ENCODE results near the gene CES3. TPM values are rescaled to one million over a fixed set of nuclear protein-coding genes. Genes with fewer than 3 reads are reported as not detected.

CES3 gene
- total RNA-seq, 1 experiment from 2014 or later: 0.64 TPM

- Mint-ChIP-seq H3K36me3 (ENCODE audit: insufficient read depth, unreplicated experiment) (no peaks in the 10 kb centered on the region), H3K27ac (ENCODE audit: unreplicated experiment) (no peak overlapping the region), H3K4me3 (ENCODE audit: low read depth, unreplicated experiment) (no peak overlapping the region), H3K9me3 (ENCODE audit: low read depth, unreplicated experiment) (no peaks in the 10 kb centered on the region), H3K27me3 (ENCODE audit: unreplicated experiment) (peaks cover 47% of the 10 kb centered on the region), H3K4me1 (ENCODE audit: low read depth, unreplicated experiment) (peaks cover 11% of the 10 kb centered on the region)
- no peak for TF ChIP-seq CTCF (IDR thresholded peaks at IDR 0.05; ENCODE audit: unreplicated experiment)
- intact Hi-C loops (cut with micrococcal nuclease; ENCODE audit: unreplicated experiment): no loop called here
- no TSS peak for BruUV-seq (replicated peaks)
- DNase-seq: no peak
- CTCF ChIA-PET: interaction anchor here (1.0 kb wide), 1 partner anchor 8 kb away, joined by 3 read pairs; no protein-coding TSS in a partner anchor
Measured at GRCh38 chr16:66960270-66960669, 796 bp upstream of the CES3 start.

- CTCF ChIA-PET: interaction anchor here (0.6 kb wide), 1 partner anchor 214 kb away, joined by 3 read pairs; no protein-coding TSS in a partner anchor
- Mint-ChIP-seq H3K9me3 (ENCODE audit: low read depth, unreplicated experiment) (no peaks in the 10 kb centered on the region), H3K27me3 (ENCODE audit: unreplicated experiment) (peaks cover 63% of the 10 kb centered on the region), H3K4me1 (ENCODE audit: low read depth, unreplicated experiment) (peaks cover 11% of the 10 kb centered on the region), H3K4me3 (ENCODE audit: low read depth, unreplicated experiment) (no peak overlapping the region), H3K36me3 (ENCODE audit: insufficient read depth, unreplicated experiment) (no peaks in the 10 kb centered on the region), H3K27ac (ENCODE audit: unreplicated experiment) (no peak overlapping the region)
- peak; percentile 53 for DNase-seq
- TF ChIP-seq CTCF (IDR thresholded peaks at IDR 0.05; ENCODE audit: unreplicated experiment): no peak
- intact Hi-C loops (cut with micrococcal nuclease; ENCODE audit: unreplicated experiment): no loop called here
- BruUV-seq (replicated peaks): no TSS peak
Measured at GRCh38 chr16:66961914-66962313, 848 bp downstream of the CES3 start.

GRCh38 chr16:66964049-66964448, 3.0 kb downstream of the CES3 start:
- H3K27me3 Mint-ChIP-seq (ENCODE audit: unreplicated experiment): peaks cover 63% of the 10 kb centered on the region

GRCh38 chr16:66968847-66969246, 7.8 kb downstream of the CES3 start:
- Mint-ChIP-seq H3K4me3 (ENCODE audit: low read depth, unreplicated experiment) (no peak overlapping the region), H3K27ac (ENCODE audit: unreplicated experiment) (no peak overlapping the region), H3K9me3 (ENCODE audit: low read depth, unreplicated experiment) (no peaks in the 10 kb centered on the region), H3K4me1 (ENCODE audit: low read depth, unreplicated experiment) (no peaks in the 10 kb centered on the region), H3K27me3 (ENCODE audit: unreplicated experiment) (peaks cover 71% of the 10 kb centered on the region), H3K36me3 (ENCODE audit: insufficient read depth, unreplicated experiment) (peaks cover 5% of the 10 kb centered on the region)
- intact Hi-C loops (cut with micrococcal nuclease; ENCODE audit: unreplicated experiment): no loop called here
- CTCF ChIA-PET: no interaction called here
- no peak for DNase-seq
- TF ChIP-seq CTCF (IDR thresholded peaks at IDR 0.05; ENCODE audit: unreplicated experiment): no peak
- BruUV-seq (replicated peaks): no TSS peak

More at GRCh38 chr16:66964049-66964448, 3.0 kb downstream of the CES3 start:
- BruUV-seq (replicated peaks): no TSS peak
- no peaks in the 10 kb centered on the region for H3K9me3 Mint-ChIP-seq (ENCODE audit: low read depth, unreplicated experiment)
- peaks cover 5% of the 10 kb centered on the region for H3K36me3 Mint-ChIP-seq (ENCODE audit: insufficient read depth, unreplicated experiment)
- intact Hi-C loops (cut with micrococcal nuclease; ENCODE audit: unreplicated experiment): no loop called here
- H3K4me3 Mint-ChIP-seq (ENCODE audit: low read depth, unreplicated experiment): no peak overlapping the region
- no peak overlapping the region for H3K27ac Mint-ChIP-seq (ENCODE audit: unreplicated experiment)
- peaks cover 11% of the 10 kb centered on the region for H3K4me1 Mint-ChIP-seq (ENCODE audit: low read depth, unreplicated experiment)
- CTCF ChIA-PET: interaction anchor here (0.8 to 1.6 kb wide), 2 partner anchors 10 to 49 kb away, joined by 3 to 5 read pairs; no protein-coding TSS in a partner anchor
- no peak for TF ChIP-seq CTCF (IDR thresholded peaks at IDR 0.05; ENCODE audit: unreplicated experiment)
- DNase-seq: no peak
